ENCODE data around the gene TNFRSF1A.

DNA sequence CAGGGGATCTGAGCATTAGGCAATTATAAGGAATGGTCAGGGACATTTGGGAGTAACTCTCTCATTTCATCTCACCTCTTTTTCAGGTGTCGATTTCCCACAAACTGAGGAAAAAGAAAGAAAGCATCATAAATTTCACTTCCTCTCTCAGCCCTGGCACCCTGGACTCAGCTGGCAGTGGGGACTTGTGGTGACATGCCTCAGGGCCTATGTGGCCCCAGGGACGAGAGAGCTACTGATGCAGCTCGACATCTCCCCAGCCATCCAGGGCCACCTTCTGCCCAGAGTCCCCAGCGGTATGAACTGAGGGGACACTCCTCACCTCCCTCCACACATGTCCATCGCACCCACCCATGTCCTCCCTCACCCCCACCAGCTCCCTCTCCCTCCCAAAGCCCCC, 11.7 kb downstream of the TNFRSF1A start:
- TF ChIP-seq, protein P1, sequence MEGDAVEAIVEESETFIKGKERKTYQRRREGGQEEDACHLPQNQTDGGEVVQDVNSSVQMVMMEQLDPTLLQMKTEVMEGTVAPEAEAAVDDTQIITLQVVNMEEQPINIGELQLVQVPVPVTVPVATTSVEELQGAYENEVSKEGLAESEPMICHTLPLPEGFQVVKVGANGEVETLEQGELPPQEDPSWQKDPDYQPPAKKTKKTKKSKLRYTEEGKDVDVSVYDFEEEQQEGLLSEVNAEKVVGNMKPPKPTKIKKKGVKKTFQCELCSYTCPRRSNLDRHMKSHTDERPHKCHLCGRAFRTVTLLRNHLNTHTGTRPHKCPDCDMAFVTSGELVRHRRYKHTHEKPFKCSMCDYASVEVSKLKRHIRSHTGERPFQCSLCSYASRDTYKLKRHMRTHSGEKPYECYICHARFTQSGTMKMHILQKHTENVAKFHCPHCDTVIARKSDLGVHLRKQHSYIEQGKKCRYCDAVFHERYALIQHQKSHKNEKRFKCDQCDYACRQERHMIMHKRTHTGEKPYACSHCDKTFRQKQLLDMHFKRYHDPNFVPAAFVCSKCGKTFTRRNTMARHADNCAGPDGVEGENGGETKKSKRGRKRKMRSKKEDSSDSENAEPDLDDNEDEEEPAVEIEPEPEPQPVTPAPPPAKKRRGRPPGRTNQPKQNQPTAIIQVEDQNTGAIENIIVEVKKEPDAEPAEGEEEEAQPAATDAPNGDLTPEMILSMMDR (IDR thresholded peaks at IDR 0.05; ENCODE audit: borderline replicate concordance, extremely low read depth, low read length, poor library complexity, severe bottlenecking): no peak
- TF ChIP-seq EZH2 (IDR thresholded peaks at IDR 0.05; ENCODE audit: borderline replicate concordance, low read depth, low read length, severe bottlenecking): no peak
